Endodermal cell (in vitro differentiated cells): Measurements from ENCODE around the gene DNM3. TPM values are rescaled to one million over a fixed set of nuclear protein-coding genes. Genes with fewer than 3 reads are reported as not detected.

Source experiments
- DNase-seq: peaks from one replicate; pipeline ENCODE4 v3.0.0-alpha.2; 2017
- H3K27ac ChIP-seq: 2 replicates; pipeline ENCODE4 v1.5.1; 2013; ENCODE audit warnings: mild to moderate bottlenecking, low read depth, low read length, moderate library complexity
- H3K27me3 ChIP-seq: 2 replicates; pipeline ENCODE4 v1.6.1; 2013; ENCODE audit warnings: mild to moderate bottlenecking, low read length, moderate library complexity; ENCODE audit not compliant: insufficient read depth, control insufficient read depth, poor library complexity, severe bottlenecking
- H3K36me3 ChIP-seq: 2 replicates; pipeline ENCODE4 v1.7.0; 2013; ENCODE audit warnings: mild to moderate bottlenecking, low read length, moderate library complexity; ENCODE audit not compliant: control insufficient read depth, insufficient read depth
- H3K4me1 ChIP-seq: one replicate; pipeline ENCODE4 v1.7.0; 2013; ENCODE audit warnings: low read length; ENCODE audit not compliant: control insufficient read depth, insufficient read depth
- H3K4me3 ChIP-seq: 2 replicates; pipeline ENCODE4 v1.5.1; 2013; ENCODE audit warnings: mild to moderate bottlenecking, low read length, moderate library complexity
- H3K9ac ChIP-seq: 2 replicates; pipeline ENCODE4 v1.6.1; 2013; ENCODE audit warnings: mild to moderate bottlenecking, low read length, moderate library complexity; ENCODE audit not compliant: poor library complexity, severe bottlenecking; ENCODE audit errors: extremely low read depth
- H3K9me3 ChIP-seq: 2 replicates; pipeline ENCODE4 v1.6.1; 2013; ENCODE audit warnings: mild to moderate bottlenecking, low read length, moderate library complexity; ENCODE audit not compliant: control insufficient read depth
- H3K27ac Mint-ChIP-seq: 2 replicates; pipeline ENCODE4 v1.8.0; 2020; ENCODE audit warnings: mixed read lengths
- H3K27me3 Mint-ChIP-seq: 2 replicates; pipeline ENCODE4 v1.8.0; 2021; ENCODE audit warnings: mild to moderate bottlenecking, mixed read lengths; ENCODE audit not compliant: insufficient read depth
- H3K36me3 Mint-ChIP-seq: 2 replicates; pipeline ENCODE4 v1.8.0; 2020; ENCODE audit warnings: low read depth, mixed read lengths
- H3K4me1 Mint-ChIP-seq: 2 replicates; pipeline ENCODE4 v1.8.0; 2020; ENCODE audit warnings: mixed read lengths
- H3K4me3 Mint-ChIP-seq: 2 replicates; pipeline ENCODE4 v1.8.0; 2020; ENCODE audit warnings: mild to moderate bottlenecking, moderate library complexity, mixed read lengths
- H3K9me3 Mint-ChIP-seq: 2 replicates; pipeline ENCODE4 v1.8.0; 2020; ENCODE audit warnings: mild to moderate bottlenecking, mixed read lengths
- WGBS, 2 experiments: methylation state at CpG; one replicate each; pipeline versions ENCODE4 v1.1.5 to v1.1.7; 2013; ENCODE audit warnings: missing lambda C conversion rate in 2 of 2, mixed read lengths in 1 of 2; ENCODE audit not compliant: insufficient coverage in 1 of 2, insufficient read length in 1 of 2; 5-methylcytosine and 5-hydroxymethylcytosine counted together
- total RNA-seq, 2 donors: library from RNA; stranded (reverse); fragmentation: NEBNext Ultra II Directional in 1 of 2; extraction: Animal tissue kit (Norgen Biotek cat#: 25700) in 1 of 2; gene quantifications; 2 replicates in 1 of 2; 3 replicates in 1 of 2; pipeline ENCODE4 v1.2.1, GENCODE V29; 2021
- TF ChIP-seq, protein P1 (sequence below): fragments of 200-600 bp; sonication (generic); conservative IDR thresholded peaks from 2 replicates; pipeline ENCODE4 v1.5.0; 2021; ENCODE audit warnings: antibody characterized with exemption, mild to moderate bottlenecking

The DNM3 gene
- total RNA-seq, 2 donors from 2014 or later: 0.53 to 1.8 TPM

DNA sequence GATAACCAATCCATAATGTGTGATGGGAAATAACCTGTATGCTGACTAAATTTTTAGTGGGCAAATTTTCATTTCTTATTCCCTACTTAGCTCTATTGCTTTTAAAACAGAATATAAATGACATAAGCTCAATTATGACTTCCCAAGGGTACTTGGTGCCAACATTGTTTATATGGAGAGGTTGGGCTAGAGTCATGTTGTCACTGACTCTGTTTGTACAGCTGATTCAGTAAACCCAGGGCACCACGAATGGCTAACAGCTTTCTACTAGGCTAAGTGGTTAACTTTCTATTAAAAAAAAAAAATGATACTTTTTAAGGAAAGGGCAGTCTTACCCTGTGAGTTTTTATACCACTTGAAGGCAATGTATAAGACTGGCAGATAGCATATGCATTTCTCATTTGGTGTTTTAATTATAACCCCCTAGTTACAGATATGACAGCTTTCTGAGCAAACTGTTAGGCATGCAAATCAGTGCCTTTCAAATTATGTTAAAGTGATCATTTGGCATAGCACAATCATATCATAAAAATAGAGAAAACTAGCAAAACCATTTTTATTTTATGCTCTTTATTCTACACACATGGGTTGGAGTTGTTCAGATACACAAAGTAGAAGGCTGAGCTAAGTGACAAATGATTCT, 147.1 kb downstream of the DNM3 start:
- Mint-ChIP-seq H3K4me1 (peaks cover 10% of the 10 kb centered on the region), H3K27ac (no peak overlapping the region), H3K27me3 (no peaks in the 10 kb centered on the region), H3K36me3 (no peaks in the 10 kb centered on the region), H3K4me3 (no peak overlapping the region), H3K9me3 (no peaks in the 10 kb centered on the region)
- Histone ChIP-seq H3K27me3 (no peaks in the 10 kb centered on the region), H3K4me3 (no peak overlapping the region), H3K9me3 (no peaks in the 10 kb centered on the region), H3K36me3 (no peaks in the 10 kb centered on the region), H3K9ac (no peak overlapping the region), H3K4me1 (no peaks in the 10 kb centered on the region), H3K27ac (no peak overlapping the region)
- WGBS, 2 experiments: 82% methylated on average over 1 of the region's 1 CpG; no CpG with 5 or more reads in 1 of the 2 experiments
- TF ChIP-seq, protein P1, sequence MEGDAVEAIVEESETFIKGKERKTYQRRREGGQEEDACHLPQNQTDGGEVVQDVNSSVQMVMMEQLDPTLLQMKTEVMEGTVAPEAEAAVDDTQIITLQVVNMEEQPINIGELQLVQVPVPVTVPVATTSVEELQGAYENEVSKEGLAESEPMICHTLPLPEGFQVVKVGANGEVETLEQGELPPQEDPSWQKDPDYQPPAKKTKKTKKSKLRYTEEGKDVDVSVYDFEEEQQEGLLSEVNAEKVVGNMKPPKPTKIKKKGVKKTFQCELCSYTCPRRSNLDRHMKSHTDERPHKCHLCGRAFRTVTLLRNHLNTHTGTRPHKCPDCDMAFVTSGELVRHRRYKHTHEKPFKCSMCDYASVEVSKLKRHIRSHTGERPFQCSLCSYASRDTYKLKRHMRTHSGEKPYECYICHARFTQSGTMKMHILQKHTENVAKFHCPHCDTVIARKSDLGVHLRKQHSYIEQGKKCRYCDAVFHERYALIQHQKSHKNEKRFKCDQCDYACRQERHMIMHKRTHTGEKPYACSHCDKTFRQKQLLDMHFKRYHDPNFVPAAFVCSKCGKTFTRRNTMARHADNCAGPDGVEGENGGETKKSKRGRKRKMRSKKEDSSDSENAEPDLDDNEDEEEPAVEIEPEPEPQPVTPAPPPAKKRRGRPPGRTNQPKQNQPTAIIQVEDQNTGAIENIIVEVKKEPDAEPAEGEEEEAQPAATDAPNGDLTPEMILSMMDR: no peak
- DNase-seq: no peak

- H3K36me3 ChIP-seq: no peaks in the 10 kb centered on the region
These were observed 149.1 kb downstream of the DNM3 start for GRCh38 chr1:171990371-171990770.

GRCh38 chr1:171994293-171994692, 153.0 kb downstream of the DNM3 start:
- DNase-seq: no peak
- Mint-ChIP-seq H3K9me3 (peaks cover 3% of the 10 kb centered on the region), H3K36me3 (no peaks in the 10 kb centered on the region), H3K4me1 (peaks cover 8% of the 10 kb centered on the region), H3K27ac (peak overlapping the region; percentile 46), H3K27me3 (no peaks in the 10 kb centered on the region), H3K4me3 (no peak overlapping the region)
- Histone ChIP-seq H3K9ac (no peak overlapping the region), H3K27ac (no peak overlapping the region), H3K4me3 (peak overlapping the region; percentile 45), H3K4me1 (no peaks in the 10 kb centered on the region), H3K36me3 (no peaks in the 10 kb centered on the region), H3K9me3 (no peaks in the 10 kb centered on the region), H3K27me3 (no peaks in the 10 kb centered on the region)
- TF ChIP-seq, protein P1: no peak
- WGBS, 2 experiments: 90% methylated on average over 2 of the region's 2 CpGs; no CpG with 5 or more reads in 1 of the 2 experiments

More at GRCh38 chr1:171990371-171990770, 149.1 kb downstream of the DNM3 start:
- Mint-ChIP-seq H3K27me3 (no peaks in the 10 kb centered on the region), H3K4me3 (no peak overlapping the region), H3K27ac (no peak overlapping the region), H3K36me3 (no peaks in the 10 kb centered on the region), H3K9me3 (peaks cover 3% of the 10 kb centered on the region), H3K4me1 (peaks cover 12% of the 10 kb centered on the region)
- no peaks in the 10 kb centered on the region for H3K9me3 ChIP-seq
- no peak overlapping the region for H3K4me3 ChIP-seq
- no peaks in the 10 kb centered on the region for H3K27me3 ChIP-seq
- no peak for DNase-seq
- TF ChIP-seq, protein P1: no peak
- no peak overlapping the region for H3K9ac ChIP-seq
- H3K27ac ChIP-seq: no peak overlapping the region
- no peaks in the 10 kb centered on the region for H3K4me1 ChIP-seq
